LHCN-M2 (cell line): ENCODE data around the gene HDAC9. TPM values are rescaled to one million over a fixed set of nuclear protein-coding genes. Genes with fewer than 3 reads are reported as not detected.
"Not testable (repeated sequence)": the region's sequence is repeated elsewhere in the genome, so short reads cannot be mapped to it uniquely, and the experiment has no call there.

Experiments
- DNase-seq: peaks from one replicate; pipeline ENCODE4 v3.0.0-alpha.2; 2012; ENCODE audit warnings: low read depth
- total RNA-seq: library from RNA; depleted of rRNA; stranded (reverse); fragments of >200 nt; gene quantifications from 2 replicates; pipeline ENCODE4 v1.2.3, GENCODE V29; 2014

The HDAC9 gene
- total RNA-seq, 1 experiment from 2014 or later: 16.5 TPM

DNA sequence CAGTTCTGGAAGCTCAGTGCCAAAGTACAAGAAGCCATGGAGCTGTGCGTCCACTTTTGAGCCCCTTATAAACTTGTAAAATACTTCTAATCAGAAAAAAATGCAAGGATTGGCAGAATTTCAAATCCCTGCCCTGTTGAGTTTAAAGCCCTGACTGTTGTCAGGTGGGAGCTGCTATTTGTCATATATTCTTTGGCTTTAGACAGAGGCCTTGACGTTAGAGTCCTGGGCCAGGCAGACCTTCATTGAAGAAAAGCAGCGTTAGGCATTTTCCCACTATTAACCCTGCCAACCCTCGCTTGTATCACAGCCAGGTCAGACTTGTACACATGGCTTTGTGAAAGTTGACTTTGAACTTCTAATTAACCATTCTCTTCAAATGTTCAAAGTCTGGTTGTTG, 466.5 kb downstream of the HDAC9 start:
- DNase-seq: peak; percentile 36

DNA sequence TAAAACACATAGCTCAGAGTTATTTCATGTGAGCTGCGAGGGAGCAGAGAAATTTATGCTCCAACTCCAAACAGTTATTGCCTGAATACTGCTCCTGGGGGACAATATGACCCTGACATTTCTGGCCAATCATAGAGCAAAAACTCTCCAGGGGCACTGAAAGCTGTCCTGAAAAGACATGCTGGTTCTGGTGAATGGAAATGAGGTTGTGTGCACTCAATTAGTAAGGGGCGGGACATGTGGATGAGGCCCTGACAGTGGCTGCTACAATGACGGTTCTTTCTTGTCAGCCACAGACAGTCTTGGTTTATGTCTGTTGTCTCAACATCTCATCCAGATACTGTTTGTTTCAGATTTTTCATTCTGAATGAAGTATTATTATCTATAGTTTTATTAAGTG, 470.1 kb downstream of the HDAC9 start:
- DNase-seq: no peak

DNA sequence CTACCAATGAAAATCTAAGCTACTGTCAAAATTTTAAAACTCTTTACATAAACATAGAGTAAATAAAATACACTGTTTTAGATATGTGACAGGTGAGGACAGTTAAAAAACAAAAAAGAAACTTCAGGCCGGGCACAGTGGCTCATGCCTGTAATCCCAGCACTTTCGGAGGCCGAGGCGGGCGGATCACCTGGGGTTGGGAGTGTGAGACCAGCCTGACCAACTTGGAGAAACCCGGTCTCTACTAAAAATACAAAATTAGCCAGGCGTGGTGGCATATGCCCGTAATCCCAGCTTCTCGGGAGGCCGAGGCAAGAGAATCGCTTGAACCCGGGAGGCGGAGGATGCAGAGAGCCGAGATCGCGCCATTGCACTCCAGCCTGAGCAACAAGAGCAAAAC, 472.2 kb downstream of the HDAC9 start:
- not testable (repeated sequence) for DNase-seq

DNA sequence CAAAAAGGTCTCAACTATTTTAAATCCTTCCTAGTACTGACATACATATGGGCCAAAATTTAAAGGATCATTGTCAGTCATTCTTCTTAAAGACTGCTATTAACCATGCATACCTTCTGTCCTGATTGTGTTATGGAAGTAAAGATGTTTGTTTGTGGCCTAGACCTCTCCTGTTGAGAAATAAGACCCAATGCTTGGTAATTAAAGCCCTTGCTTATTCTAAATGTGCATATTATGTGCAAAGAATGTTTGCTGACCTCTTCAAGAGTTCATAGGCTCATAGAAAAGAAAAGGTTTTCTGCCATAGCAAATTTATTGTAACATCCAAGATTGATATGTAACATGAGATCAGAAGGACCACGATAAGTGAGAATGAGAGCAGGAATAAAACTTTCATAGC, 476.3 kb downstream of the HDAC9 start:
- DNase-seq: no peak

DNA sequence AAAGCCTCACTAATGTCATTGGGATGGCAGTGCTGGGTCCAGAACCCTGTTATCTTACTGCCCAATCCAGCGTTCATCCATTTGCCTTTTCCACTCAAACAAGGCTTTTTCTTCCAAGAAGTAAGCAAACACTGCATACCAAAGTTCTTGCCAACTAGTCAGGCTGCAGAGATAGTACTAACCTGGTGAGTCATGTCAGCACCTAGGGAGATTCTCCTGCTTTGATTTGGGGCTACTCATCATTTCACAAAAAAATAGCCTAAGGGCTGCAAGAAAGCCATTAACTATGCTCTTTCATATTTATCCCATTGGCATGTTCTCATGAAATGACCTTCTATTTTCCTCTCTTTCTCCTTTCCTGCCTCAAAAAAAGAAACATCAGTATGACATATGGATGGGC, 479.3 kb downstream of the HDAC9 start:
- peak; percentile 61 for DNase-seq

DNA sequence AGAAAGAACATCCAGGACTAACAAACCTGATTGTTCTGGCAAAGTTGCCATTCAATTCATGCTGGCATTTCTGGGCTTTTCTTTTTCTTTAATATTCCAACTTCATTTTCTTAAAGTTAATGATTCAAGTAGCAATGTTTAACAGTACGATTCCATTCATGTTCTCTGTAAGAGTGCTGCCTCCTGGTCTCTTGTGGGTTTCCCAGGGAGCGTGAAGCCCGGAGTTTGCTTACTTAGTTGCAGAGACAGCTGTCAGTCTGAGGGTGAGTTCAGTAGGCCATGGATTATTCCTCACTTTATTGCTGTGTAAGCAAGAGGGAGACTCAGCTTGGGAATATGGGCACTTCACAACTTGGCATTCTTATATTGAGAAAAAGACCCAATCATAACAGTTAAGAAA, 479.7 kb downstream of the HDAC9 start:
- DNase-seq: peak; percentile 61

DNA sequence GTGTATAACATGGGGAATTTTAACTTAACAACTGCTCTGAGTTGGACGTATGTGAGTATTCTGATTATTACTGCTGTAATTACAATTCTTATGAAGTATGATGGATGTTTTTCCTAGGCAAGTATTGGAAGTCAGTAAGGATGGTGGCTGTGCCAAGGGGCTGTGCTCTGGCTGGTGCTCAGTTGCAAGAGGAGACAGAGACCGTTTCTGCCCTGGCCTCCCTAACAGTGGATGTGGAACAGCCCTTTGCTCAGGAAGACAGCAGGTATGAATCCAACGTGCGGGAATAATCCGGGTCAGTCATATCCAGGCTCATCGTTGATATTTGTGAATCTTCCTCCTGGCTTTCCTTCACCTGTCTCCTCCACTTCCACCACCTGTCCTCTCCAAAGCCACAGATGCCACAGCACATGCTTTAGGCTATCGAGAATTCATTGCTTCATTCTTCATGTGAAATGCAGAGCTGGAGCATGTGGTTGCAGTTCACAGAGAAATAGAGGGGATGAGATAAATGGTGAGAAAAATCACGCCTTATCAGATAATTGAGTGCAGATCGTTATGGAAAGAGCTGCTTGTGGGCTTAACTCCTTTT, 480.2 kb downstream of the HDAC9 start:
- DNase-seq: peak; percentile 60

DNA sequence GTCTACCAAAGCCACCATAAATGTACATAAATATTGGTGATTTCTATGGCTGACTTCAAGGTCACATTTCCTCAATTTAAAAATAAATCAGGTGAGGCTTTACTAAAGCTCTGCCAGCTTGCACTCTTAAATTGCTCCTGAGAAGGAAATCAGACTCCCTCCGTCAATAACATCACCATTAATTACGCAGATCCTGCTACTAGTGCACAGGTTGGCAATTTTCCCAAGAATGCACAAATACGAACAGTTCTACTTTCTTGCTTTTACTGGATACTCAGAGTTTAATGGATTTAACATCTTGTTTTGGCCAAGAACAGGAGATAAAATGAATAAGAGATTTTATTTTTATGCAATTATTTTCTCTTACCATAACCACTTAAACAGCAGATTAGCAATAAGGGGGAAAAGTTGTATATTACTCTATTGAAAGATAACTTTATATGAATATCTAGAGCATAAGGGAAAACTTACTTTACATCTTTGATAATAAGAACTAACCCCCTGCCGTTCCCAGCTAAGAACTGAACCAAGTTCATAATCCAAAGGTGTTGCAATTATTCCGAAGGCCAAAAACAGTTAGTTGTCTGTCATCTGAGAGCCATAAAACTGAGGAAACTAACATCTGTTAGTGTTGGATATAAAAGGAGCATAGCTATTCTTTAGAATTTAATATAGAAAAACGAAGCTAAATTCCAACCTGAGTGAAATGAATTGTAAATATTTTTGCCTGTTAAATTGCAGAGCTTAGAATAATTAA, 481.3 kb downstream of the HDAC9 start:
- peak; percentile 58 for DNase-seq

DNA sequence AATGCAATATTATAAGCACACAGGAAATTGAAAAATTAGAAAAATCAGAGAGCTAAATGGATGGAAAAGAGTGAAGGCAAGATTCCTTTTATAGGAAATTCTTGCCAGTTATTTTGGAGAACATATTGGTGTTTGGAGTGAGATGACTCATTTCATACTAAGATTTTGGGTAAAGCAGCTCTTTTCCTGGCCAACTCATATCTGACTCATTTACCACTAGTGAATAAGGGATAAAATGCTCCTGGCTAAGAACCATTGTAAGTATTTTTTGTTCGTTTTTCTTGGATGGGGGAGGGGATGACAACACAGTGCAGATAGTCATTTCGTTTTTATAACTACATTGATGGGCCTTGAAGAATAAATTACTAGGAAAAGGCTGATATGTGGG, 482.6 kb downstream of the HDAC9 start:
- peak; percentile 99 for DNase-seq

DNA sequence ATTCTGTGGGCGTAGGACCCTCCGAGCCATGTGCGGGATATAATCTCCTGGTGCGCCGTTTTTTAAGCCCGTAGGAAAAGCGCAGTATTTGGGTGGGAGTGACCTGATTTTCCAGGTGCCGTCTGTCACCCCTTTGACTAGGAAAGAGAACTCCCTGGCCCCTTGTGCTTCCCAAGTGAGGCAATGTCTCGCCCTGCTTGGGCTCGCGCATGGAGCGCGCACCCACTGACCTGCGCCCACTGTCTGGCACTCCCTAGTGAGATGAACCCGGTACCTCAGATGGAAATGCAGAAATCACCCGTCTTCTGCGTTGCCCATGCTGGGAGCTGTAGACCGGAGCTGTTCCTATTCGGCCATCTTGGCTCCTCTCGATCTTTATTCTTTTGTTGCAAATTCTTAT, 495.2 kb downstream of the HDAC9 start:
- DNase-seq: not testable (repeated sequence)

DNA sequence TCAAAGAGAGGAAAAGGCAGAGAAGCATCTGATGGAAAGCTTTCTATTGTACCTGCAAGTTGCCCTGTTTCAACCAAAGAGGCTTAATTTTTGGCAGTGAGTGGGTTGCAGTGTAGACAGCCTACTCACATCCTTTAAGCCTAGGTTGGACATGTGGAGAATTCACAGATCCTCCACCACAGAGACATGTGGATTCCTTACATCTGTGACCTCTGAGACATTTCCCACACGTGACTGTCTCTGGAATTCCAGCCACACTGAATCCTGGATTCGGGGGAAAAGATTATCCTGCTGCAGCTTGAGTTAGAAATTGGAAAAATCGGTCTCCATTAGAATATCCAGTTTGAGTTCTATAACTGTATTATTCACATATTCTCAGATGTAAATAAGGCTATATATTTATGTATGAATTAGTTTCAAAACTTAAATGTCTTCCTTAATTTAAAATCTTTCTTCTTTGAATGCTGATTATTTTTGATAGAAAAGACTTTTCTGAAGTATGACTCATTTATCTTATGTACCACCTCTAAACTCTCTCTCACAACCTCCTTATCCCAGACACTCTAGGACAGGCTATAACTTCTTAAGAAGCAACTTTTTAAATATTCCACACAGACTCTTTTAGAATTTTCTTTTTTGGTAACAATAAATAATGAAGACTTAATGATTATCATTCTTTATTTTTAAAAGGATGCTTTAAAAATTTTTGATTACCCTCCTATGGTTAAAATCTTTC, 498.6 kb downstream of the HDAC9 start:
- DNase-seq: peak; percentile 72

DNA sequence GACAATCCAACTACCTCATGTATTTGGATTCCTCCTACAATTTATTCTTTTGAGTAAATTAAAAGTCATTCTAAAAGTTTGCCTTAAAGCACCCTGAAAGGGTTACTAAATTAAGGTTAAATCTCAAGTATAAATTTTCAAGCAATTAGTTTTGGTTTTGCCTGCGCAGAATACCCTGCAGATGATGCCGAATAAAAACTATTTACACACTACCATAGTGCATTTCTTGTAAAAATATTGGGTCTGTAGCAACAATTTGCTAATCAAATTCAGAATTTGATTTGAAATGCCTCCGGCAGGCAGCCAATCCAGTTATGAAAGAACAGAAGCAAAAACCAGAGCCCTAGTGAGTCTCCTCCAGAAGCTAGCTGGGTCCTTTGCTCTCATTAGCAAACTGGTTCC, 499.7 kb downstream of the HDAC9 start:
- DNase-seq: no peak

DNA sequence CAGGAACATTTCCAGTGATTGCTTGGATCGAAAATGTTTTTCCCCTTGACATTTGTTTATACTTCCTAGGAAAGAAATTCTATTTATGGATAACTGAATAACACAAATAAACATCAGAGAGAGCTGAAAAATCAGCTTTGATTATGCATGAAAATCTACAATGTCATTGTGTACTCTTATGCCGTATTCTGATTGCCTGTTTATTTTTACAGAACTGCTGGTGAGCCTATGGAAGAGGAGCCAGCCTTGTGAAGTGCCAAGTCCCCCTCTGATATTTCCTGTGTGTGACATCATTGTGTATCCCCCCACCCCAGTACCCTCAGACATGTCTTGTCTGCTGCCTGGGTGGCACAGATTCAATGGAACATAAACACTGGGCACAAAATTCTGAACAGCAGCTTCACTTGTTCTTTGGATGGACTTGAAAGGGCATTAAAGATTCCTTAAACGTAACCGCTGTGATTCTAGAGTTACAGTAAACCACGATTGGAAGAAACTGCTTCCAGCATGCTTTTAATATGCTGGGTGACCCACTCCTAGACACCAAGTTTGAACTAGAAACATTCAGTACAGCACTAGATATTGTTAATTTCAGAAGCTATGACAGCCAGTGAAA, 500.4 kb downstream of the HDAC9 start:
- DNase-seq: no peak

DNA sequence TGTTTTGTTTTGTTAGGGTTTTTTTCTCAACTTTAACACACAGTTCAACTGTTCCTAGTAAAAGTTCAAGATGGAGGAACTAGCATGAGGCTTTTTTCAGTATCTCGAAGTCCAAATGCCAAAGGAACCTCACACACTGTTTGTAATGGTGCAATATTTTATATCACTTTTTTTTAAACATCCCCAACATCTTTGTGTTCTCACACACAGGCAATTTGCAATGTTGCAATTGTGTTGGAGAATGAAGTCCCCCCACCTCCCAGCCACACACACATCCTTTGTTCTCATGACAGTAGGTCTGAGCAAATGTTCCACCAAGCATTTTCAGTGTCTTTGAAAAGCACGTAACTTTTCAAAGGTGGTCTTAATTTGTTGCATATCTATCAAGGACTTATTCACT, 501.0 kb downstream of the HDAC9 start:
- no peak for DNase-seq

DNA sequence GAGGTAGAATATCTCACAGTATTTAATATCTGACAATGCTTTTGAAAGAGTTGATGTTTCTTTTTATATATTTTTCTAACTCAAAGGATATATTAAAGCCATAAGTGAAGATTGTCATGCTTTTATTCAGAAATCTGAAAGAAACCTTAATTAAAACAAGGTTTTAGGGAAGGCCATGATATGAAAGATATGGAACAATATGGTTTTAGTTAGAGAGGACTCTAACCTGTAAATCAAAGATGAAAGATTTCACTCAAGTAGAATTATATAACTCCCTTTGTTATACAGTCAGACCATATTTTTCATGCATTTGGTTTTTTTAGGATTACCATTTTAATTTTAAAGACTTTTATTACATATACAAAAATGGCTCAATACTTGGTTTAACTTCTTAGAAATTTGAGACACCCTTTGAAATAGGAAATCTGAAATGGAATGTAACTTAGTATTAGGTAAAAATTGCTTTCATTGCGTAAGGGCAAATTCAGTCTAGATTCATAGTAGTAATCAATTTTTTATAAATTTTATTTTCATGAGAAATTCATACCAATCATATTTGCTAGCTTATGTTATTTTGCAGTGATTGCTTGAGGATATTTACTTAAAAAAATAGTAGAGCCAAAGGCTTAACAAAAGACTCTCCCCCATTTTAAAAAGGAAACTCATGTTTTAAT, 502.1 kb downstream of the HDAC9 start:
- no peak for DNase-seq

DNA sequence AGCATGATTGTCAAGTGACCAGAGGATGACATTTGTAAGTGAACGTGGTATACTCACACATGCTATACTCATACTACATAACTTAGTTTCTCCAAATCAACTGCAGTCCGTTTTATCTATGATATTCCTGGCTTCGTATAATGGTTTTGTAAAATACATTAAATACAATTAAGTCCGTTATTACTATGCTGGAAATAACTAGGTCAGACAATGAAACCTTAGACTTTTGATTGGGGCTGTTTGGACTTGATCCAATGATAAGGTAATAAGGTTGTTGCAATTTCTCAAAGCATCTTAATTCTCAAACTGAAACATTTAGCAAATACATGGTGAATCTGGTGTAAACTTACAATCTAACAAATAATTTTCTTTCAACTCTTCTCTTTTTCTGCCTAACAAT, 504.9 kb downstream of the HDAC9 start:
- DNase-seq: no peak

DNA sequence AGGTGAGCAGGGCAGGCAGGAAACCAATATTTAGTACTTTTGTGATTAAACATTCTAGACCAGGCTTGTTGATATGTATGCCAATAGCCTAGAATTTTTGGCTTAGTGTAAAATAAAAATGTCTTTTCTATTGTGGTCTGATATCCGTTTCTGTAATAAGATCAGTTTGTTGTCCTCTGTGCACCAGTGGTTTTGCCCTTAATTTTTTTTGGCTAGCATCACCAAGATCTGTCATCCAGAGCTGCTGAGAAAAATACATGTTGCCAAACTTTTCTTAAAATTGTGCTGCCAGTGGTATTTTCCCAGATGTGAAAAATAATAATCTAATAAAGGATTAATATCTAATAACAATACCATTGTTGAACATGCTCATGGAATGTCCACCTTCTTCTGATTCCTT, 506.3 kb downstream of the HDAC9 start:
- DNase-seq: peak; percentile 84

DNA sequence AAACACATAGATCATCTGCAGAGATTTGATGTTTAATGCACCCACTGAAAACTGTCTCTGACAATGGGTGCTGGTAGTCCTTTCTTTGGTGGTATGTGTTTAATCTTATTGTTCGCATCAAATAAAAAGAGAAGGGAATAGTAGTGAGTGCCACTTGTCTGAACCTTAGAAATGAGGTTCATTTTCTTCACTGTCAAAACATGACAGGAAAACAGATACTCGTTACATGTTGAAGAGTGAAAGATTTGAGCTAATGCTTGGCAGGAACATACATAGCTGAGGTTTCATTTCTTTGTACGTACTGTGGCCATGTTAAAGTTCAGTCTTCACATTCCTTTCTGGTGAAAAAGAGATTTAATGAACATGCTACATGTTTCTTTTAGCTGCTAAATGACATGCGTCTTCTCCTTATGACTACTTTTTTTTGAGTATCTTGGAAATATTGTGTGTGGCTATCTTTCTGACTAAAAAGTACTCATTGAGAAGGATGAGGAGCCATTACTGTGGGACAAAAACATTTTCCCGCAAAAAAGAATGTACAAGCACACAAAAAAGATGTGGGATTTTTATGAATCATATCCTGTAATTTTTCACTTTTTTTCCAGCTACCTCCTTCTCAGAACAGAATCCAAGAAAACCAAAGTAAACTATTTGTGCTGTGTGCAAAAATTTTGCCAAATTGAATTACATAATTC, 513.8 kb downstream of the HDAC9 start:
- peak; percentile 82 for DNase-seq

DNA sequence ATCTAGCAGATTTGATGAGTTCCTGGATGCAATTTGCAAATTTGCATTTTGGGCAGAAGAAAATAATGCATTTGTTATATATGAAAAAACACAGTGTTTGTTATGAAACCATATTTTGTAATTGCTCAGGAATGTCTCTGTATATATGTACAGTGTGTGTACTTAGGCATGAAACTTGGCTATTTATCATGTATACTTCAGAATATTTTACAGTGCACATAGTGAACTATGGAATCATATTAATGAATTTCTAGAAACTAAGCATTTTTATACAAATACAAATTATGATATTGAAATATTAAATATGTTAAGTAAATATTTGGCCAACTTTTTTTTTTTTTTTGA, 514.4 kb downstream of the HDAC9 start:
- DNase-seq: no peak

DNA sequence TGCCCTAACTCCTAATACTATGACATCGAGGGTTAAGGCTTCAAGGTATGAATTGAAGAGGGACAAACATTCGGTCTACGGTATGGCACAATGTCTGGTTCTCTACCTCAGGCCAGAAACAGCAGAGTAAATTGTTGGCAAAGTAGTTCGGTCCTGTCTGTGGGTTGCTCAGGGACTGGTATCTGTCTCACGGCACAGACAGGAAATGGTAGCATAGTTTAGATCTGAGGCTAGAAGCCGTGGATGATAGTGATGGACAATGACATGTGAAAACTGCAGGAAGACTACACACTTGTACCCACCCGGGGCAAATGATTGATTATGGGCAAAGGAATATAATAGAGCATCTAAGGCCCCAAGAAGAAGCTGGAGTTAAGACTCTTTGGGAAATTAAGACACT, 515.7 kb downstream of the HDAC9 start:
- DNase-seq: peak; percentile 80

DNA sequence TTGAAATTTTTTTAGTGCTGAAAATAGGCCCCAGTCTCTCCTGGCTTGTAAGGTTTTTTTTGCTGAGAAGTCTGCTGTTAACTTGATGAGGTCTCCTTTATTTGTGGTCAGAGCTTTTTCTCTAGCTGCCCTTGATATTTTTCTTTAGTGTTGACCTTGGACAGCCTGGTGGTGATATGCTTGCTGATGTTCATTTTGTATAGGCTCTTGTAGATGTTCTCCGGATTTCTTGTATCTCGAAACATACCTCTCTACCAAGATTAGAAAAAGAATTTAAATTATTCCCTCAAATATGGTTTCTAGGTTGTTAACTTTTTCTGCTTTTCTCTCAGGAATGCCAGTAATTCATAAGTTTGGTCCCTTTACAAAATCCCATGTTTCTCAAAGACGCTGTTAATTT, 519.5 kb downstream of the HDAC9 start:
- DNase-seq: no peak
